HG03565 (cell line): ENCODE data around the gene NOX4.
"Not testable (repeated sequence)": the region's sequence is repeated elsewhere in the genome, so short reads cannot be mapped to it uniquely, and the experiment has no call there.

Source experiments
- ATAC-seq: cut with Tn5 transposase; IDR thresholded peaks from one replicate; pipeline ENCODE4 v1.9.1; 2021; ENCODE audit warnings: mild to moderate bottlenecking, moderate library complexity; ENCODE audit not compliant: unreplicated experiment

NOX4 gene

DNA sequence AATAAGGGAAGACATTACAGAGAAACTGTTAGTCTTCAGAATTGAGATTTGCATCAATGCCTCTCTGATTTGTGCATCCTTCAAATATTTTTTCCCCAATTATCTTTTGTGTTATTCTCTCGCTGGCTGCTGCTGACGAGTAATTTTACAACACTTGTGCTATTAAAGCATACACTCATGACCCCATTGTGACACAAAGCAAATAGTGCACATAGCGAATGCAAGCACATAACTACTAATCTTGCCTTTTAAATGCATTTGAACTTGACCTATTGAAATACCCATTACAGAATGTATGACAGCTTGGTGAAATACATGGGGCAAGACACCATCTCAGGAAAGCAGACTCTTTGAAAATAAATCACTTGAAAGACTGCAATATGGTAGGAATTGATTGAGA is 180.6 kb downstream of the NOX4 start:
- not testable (repeated sequence) for ATAC-seq

DNA sequence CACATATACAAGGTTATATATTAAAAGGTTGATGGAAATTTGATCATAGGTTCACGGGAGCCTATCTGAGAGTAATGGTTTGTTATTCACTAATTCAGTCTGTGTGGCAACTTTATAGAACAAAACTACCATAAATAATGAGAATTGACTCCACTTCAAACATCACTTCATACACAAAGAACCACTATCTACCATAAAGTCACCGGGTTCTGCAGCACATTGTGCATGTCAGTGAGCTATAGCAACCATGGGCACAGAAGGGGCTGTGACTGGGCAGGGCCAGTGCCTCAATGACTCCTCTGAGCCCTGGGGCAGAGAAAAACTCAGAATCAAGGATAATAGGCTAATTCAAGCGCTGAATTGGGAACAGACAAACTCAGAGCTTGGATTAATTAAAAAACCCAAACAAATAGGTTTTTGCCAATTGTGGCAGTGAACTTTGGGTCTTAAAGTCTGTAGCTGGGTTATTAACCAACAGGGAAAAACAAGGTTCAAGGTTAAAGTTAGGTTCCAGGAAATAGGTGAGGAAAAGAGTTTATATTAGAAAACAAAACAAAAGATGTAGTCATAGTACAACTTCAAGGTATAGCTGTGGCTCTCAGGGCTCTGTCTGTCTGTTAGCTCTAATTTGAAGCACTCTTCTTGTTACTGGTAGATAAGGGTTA is 181.7 kb downstream of the NOX4 start:
- not testable (repeated sequence) for ATAC-seq

DNA sequence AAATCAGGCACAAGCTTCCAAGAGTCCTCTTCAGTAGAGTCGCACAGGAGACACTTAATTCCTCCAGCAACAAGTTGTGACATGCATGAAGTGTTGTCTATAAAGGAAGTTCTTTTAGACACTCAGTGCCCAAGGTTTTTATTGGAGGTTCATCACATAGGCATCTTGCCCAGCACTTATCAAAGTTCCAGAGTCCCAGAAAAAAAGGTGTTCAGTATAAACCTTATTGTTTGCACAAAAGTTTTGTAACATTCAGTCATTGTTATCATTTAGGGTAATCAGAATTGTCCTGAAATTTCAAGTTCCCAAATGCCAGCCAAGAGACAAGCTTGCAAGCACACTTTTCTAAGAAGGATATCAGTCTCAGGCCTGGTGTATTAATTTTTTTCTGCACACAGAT is 182.9 kb downstream of the NOX4 start:
- not testable (repeated sequence) for ATAC-seq

DNA sequence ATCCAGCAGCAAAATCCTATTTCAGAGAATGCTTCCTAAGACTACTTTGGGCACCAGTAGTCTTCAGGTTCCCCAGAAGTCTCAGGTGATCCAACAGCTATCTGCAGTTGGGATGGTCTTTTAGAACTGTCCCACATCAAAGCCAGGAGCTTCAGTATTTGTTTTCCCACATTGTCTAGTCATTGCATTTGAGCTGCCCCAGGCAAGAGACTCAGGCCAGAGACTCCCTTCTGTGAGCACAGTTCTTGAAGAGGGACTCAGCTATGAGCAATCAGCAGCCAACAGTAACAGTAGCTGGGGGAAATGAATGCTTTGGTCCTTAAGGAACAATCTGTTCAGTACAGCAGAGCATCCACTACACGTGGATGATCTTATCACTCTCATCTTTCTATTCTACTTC is 188.1 kb downstream of the NOX4 start:
- not testable (repeated sequence) for ATAC-seq

DNA sequence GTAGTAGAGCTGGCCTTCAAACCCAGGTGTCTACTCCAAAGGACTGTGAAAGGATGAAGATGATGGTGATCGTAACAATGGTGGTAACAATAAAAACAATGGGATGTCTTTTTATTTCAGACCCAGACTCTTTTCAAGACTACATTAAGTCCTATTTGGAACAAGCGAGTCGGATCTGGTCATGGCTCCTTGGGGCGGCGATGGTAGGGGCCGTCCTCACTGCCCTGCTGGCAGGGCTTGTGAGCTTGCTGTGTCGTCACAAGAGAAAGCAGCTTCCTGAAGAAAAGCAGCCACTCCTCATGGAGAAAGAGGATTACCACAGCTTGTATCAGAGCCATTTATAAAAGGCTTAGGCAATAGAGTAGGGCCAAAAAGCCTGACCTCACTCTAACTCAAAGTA is 196.2 kb downstream of the NOX4 start:
- ATAC-seq = not testable (repeated sequence)

DNA sequence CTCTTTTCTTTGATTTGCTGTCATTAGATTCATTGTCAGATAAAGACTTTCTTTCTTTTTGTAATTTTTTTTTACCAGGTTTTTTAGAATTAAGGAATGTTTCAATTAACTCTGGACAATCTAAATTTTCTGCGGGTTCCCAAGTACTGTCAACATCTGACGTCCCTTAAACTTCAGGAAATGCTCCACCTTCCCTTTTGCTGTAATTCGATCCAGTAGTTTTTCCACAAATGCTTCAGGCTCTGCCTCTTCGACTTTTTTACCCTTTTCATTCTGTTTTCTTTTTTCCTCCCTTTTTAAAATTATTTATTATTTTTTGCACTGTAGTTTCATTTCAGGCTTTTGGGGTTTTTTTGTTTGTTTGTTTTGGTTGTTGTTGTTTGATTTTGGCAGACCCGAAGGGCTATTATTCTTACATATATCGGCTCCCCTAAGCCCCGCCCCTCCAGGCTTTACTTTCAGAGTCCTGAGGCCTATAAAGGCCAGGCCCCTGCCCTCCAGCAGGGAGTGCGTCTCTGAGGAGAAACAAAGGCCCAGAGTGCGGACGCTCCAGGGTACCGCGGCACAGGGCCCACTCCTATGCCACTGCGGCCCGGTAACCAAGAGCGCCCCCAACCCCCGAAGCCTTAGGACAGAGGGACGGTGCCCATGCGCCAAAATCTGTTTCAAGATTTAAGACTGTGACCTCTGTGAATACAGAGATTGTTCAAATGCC is 197.1 kb downstream of the NOX4 start:
- ATAC-seq = no peak

DNA sequence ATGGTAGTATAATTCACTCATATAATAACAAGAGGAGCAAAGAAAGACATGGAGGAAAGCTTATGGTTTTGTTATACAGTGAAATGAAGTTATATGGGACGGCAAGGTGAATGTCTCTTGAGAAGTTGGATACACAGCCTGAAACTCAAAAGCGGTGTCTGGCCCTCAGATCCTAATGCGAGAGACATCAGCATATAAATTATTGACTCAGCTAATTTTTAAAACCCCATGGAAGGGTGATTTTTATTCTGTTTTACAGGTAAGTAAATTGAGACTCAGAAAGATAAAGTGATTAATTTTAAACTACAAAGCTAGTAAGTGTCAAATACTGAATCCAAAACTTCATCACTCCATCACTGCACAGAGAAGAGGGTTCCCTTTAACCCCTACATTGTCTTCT is 203.2 kb downstream of the NOX4 start:
- not testable (repeated sequence) for ATAC-seq

DNA sequence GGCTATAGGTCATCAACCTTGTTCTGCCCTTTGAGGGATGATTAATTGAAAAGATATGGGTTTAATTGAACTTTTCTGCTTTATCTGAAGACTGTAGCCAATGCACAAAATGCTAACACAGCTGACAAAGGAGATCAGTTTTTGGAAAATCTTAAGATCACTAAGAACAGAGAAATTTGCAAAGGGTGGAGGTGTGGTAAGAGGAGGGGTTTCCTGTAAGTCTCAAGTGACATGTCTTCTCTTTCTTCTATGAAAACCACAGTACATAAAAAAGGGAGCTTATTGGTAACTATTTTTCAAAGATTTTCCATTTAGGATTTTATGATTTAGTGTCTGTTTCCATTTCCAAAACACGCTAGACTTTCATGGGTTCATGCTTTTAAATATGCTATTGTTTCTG is 204.6 kb downstream of the NOX4 start:
- ATAC-seq = not testable (repeated sequence)

DNA sequence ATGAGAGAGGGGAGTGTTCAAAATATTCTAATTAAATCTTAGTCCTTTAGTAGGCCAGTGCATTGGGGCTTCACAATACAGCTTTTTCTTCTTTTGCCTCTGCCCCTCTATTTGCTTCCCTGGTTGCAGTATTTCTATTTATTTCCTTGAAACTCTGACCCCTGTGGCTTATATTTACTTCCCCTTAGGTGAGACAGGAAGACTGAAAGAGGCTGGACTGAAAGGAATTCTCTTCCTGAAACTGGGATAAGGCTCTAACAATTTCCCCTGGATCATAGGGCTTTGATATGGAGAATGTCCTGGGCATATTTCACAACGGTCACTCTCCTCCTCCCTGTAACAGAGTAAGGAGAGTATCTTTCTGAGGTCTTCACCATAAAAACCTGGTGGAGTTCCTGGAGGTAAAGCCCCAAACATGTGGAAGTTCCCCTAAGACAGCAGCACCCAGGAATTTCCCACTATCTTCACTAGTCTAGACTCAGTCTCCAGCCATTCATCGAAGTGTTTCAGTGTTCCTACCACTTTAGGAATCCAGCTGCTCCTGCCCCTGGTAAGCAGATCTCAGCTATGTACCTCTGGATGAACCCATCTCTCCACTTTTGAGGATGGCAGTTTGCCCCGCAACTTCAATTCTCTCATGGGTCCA is 210.0 kb downstream of the NOX4 start:
- not testable (repeated sequence) for ATAC-seq

DNA sequence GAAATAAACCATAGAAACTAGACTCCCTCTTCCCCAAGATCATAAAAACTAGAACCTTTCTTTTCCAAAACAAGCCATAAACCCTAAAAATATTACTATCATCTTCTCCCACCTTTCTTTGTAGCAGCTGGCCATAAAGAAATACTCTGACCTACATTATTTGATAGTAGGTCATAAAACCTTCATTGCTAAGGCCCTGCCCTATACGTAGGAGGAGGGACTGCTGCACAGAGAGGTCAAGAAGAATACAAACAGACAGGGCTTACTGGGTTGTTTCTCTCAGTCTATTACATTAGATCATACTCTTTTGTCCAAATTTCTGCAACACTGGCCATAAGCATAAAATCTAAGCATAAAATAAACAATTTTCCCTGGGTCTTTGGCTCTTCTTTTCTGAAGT is 212.0 kb downstream of the NOX4 start:
- ATAC-seq = no peak

DNA sequence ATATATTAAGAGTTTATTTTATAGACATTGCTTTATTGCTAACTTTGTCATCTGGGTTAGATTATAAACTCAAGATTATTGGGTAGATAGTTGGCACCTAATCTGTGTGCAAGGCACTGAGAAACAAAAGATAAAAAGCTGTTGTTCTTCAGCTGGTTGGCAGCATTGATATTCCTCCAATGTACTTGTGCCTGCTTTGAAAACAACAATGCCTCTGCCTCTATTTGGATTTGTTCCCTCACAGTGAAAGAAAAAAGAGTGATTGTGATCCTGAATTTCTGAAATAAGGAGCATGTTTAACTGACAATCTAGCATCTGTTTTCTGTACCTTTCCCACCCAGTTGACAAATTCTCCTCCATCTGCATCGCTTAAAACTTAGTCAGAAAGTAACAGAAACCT is 215.2 kb downstream of the NOX4 start:
- no peak for ATAC-seq
